GM21367 (cell line): ENCODE measurements around the gene ARHGAP6.

Experiments used
- ATAC-seq: cut with Tn5 transposase; IDR thresholded peaks from one replicate; pipeline ENCODE4 v1.9.1; 2021; ENCODE audit not compliant: unreplicated experiment

Gene ARHGAP6

DNA sequence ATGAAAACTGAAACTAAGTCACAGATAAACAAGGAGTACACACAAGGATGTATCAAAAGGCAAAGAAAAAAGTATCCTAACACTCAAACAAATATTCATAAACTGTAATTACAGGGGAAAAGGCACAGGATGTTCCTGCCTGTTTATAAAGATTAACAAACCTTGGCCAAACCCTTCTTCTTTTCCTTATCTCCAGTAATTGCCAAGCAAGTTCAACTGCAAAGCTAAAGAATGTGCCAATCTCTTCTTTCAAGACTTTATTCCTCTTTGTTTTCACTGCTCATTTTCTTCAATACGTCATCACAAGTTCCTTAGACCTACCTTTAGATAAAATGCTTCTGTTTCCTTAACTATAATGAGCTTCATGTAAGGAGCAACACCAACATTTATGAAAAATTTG is 201.3 kb downstream of the ARHGAP6 start:
- no peak for ATAC-seq

DNA sequence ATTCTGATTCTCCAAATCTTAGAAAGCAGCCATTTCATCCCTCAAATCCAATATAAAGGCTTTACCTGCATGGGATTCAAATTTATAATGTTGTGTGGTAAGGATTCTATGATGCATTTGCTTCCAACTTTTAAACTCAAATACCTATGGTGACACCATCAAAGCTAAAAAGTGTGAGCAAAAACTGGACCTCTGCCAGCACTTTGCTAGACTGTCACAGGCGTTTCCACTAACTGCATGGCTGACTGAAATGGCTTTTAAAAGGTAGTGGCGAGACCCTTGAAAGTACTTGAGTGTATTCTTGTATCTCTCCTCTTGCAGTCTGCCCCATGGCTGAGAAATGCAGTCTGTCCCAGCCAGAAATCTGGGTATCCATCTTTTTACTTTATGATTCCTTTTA is 203.1 kb downstream of the ARHGAP6 start:
- no peak for ATAC-seq

DNA sequence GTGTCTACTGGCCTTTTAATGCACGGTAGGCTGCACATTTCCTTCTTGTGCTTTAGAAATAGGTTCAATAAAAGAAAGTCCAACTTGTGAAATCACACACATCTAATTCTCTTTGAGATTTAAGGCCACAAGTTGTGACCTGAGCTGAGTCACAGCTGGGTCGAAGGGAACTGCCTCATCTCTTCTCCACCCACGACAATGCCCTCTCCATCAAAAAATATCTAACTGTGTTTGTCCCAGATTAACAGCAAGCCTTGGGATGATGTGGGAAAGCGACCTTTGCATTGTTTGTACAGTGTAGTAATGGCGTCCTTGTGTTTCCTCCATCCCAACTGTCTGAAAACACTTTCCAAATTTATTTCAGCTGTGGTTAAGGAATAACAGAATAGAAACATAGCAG is 203.6 kb downstream of the ARHGAP6 start:
- ATAC-seq, result no peak

DNA sequence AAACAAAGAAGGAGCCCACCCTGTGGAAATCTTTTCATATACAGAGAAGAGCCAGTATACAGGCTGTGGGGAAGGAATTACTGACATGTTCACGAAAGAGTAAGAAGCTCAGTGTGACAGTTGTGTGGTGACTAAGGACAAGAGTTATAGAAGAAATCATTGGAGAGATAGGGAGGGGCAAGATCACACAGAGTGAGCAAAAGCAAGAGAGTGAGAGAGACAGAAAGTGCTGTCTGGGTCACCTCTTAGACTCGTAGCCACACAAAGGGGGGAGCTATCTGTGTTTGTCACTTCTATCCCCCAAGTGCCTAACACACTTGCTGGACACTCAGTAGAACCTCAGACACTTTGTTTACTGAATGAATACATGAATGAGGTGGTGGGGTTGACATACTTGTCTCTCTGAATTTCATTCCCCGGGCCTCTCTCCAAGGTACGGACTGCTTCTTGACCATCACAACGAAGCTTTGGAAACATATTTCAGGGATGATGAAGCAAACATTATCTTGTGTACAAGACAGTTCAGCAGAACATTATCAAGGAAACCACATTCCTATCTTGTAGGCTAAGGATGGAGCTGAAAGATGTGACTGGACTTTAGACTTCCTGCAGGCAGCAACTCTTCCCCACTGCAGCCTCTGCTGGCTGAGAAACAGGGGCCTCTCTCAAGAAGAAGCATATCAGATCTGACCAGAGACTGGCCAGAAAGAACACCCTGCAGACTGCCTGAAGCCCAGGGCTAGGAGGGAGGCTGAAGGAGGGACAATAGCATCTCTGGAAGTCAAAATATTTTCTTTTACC is 204.3 kb downstream of the ARHGAP6 start:
- ATAC-seq, result no peak

DNA sequence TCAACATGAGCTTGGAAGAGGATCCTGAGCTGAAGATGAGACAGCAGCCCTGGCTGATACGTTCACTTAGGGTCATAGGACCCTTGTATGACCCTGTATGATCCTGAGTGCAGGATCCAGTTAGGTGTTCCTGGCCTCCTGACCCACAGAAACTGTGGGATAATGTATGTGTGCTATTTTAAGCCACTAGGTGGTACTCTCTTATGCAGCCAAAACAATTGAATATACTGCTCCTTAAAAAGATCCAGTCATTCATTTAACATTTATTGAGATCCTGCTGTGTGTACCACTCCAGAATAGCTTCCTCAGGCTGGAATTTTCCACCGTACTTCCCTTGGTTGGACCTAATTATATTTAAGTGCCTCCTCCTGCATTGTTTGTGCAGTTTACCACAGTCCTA is 205.4 kb downstream of the ARHGAP6 start:
- ATAC-seq, result no peak

DNA sequence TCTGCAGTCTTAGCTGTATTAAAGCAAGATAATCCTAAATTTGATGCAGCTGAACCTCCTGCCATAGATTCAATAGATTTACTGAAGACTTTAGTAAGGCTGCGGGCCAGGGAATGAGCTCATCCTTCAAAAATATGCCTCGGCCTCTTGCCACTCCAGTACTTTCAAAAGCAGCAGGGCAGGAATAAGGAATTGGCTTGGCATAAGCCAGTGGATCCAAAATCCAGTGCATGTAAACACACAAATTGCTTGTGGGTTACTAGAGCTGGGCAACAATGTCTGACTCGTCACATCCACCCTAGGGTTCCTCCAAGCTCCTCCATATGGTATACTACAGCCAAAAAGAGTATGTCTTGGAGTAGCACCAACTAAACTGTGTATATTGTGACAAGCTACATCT is 207.6 kb downstream of the ARHGAP6 start:
- ATAC-seq, result no peak

DNA sequence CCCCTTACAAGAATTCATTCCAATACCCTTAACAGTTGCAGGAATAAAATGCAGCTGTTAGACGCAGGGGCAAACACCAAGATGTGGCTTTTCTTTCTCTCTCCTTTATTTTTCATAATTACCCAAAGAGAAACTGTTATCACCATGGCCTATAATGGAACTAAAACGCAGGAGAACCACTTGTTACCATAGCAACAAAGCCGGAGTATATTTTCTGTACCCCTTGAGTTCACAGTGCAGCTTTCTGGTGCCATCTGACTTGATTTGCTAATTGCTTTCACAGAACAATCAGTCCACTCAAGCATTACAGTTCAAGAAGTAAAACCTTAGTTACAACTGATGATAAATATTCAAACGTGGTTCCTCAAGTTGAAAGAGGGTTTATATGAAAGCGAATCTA is 214.6 kb downstream of the ARHGAP6 start:
- no peak for ATAC-seq

DNA sequence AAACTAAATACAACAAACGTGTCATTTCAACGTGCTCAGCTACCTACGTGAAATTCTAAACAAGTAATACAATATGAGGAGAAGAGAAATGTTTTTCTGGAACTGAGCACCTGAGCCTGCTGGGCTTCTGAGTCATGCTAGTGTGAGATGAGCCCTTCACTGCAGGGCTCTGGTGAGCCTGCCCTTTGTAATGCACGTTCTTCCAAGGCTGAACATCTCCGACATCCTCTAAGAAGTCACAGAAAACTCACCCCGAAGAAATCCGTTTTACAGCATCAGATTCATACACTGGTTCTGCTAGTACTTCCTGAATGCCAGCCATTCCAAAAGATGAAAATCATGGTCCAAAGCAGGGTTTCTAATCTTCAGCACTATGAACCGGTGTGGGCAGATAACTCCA is 215.4 kb downstream of the ARHGAP6 start:
- no peak for ATAC-seq

DNA sequence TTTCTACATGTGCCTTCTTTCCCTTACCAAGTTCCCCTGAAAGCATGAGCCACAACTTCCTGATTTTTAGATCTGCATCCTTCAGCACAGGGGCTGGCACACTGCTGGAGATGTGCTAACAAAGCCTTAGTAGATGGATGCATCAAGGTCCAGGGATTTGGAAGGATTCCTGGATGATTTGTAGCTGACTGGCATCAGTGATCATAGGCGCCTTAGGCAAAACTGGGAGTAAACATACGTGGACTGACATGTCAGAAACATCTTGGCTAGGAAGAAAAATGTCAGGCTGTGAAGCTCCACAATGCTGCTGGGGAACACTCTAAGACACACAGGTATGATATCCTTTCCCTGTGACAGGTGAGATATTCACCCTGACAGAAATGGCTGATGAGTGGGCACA is 216.1 kb downstream of the ARHGAP6 start:
- ATAC-seq, result no peak

DNA sequence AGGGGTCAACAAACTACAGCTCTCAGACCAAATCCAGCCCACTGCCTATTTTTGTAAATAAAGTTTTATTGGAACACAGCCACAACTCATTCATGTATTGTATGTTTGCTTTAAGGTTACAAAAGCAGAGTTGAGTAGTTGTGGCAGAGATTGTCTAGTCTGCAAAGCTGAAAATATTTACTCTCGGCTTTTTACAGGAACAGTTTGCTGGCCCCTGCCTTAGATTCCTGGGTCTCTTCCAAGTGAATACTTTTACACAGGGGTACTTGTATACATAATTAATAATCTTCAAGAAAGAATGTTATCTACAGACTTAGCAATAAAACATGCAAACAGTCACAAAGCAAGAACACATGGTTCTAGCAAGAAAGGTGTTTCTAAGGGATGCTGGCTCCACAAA is 218.3 kb downstream of the ARHGAP6 start:
- no peak for ATAC-seq

DNA sequence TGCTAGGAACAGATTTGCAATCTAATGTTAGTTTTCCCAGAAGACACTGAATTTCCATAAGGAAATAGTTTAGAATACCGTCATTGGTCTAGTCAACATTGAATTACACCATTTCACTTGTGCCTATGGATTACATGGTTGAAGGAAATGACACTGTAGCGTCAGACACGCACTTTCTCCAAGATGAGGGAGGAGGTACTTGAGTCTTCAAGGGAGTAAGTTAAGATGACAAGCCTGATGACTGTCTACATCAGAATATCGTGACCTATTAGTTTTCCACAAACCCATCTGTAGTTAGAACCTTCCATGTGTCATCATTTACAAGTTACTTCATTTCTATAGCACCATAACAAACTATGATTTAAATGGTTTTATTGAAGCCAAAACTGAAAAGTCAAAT is 218.8 kb downstream of the ARHGAP6 start:
- ATAC-seq, result no peak

DNA sequence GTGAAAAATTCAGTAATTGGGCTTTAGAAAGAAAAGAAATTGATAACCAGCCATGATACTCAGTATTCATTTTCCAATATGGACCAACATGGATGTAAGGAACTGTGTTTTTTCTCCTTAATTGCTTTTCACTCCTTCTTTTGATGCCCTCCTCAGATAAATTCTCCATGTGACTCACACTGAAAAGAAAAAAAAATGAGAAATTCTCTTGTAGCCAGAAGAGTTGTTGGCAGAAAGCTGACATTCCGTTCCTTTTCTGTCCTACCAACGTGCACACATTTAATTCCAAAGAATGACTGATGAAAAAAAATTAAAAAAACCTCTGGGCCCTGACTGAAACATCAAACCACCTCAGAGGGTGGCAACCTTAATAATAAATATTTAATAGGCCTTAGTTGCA is 219.4 kb downstream of the ARHGAP6 start:
- no peak for ATAC-seq

DNA sequence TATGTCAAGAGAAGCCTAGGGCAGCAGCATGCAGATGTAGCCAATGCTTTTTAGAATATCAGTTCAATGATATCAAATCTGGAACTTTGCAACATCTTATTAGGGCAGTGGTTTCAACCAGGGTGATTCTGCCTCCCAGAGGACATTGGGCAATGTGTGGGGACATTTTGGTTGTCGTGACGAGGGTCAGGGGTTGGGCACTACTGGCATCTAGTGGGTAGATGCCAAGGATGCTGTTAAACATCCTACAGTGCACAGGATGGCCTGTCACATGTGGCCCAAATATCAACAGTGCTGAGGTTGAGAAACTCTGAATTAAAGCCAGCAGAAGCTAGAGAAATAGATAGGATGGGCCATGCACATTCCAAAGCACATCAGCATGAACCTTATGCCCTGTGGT is 220.2 kb downstream of the ARHGAP6 start:
- no peak for ATAC-seq

DNA sequence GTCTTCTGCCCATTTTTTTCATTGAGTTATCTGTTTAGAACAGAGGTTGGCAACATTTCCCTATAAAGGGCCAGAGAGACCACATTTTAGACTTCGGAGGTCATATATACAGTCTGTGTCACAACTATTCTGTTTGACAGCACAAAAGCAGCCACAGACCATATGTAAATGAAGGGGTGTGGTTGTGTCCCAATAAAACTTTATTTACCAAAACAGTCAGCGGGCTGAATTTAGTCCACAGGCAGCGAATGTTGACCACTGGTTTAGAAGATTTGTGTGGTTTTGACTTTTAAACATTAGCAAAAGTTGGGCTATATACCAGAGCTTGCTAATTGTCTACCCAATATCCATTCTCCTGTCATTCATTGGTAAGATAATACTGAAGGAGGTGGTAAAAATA is 221.7 kb downstream of the ARHGAP6 start:
- ATAC-seq, result no peak

DNA sequence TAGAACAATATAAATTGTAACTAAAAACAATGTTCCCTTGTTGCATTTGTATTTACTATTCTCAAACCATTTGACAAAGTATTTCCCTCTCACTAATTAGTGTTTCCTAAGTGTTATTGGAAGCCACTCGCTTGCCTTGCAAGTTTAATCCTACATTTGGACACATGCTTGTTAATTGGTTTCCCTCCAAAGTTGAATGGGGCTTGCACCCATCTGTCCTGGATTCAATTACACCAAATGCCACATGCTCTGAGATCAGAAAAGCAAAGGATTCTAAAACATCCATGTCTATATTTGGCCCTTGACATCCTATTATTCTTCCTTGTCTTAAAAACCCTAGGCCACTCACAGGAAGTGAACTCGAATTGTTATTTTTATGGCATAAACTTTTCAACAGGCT is 225.9 kb downstream of the ARHGAP6 start:
- no peak for ATAC-seq

DNA sequence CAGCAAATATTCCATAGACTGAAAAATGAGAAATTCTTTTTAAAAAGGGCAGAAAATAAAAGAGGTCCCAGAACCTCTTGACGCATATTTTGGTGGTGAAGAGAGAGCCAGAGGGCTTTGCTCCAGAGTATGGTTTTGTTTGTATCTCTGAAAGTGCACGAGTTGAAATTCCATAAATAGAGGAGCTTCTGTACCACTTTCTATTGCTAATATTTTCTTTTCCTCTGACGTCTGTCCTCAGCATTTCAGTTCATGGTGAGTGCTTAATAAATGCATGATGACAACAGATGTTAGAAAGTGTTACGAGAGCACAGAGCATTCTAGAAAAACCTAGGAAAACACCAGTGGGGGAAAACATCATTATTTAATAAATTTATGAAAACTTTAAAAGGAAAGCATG is 227.0 kb downstream of the ARHGAP6 start:
- ATAC-seq, result no peak

DNA sequence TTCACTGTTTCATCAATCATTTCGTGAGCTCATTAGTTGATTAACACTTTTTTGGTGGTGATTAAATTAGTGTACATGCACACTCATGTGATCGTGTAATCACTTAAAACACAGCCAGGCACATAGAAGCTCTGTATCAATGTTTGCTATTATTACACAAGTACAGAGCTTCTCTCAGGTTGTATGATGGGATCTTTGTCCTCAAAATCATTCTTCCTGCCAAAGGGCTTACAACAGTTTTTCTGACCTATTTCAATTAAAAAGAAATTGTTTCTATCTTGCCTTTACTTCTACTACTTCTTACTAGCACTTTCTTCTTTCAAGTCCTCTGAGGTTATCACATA is 227.4 kb downstream of the ARHGAP6 start:
- no peak for ATAC-seq

DNA sequence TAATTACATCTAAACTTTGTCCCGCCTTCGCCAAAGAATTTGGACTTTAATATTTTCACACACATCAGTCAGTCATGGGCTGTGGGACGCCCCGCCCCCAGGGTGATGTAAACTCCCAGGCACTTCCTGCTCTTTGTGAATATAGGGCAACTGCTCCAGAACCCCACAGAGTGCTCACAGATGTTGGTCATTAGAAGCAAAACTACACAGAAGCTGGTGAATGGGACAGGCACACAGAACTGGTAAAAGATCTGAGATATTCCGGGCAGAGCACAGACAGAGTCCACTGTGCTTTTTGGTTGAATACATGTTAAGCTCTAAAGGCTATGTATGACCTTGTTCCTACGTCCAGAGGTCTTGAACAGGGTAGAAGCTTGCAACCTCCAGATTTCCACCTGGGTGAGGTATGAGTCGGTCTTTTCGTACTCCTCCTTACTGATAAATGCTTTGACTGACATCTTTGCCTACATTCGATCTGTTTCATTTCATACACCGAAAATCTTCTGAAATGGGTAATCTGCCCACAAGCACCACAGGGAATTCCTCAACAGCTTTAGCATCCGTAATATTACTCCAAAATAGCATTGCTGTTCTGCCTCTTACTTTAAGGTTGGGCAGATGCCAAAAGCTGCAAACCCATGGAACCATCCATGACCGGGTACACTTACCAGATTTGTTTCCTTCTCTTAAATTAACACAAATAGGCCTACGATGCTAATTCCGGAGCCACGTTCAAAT is 227.9 kb downstream of the ARHGAP6 start:
- no peak for ATAC-seq

DNA sequence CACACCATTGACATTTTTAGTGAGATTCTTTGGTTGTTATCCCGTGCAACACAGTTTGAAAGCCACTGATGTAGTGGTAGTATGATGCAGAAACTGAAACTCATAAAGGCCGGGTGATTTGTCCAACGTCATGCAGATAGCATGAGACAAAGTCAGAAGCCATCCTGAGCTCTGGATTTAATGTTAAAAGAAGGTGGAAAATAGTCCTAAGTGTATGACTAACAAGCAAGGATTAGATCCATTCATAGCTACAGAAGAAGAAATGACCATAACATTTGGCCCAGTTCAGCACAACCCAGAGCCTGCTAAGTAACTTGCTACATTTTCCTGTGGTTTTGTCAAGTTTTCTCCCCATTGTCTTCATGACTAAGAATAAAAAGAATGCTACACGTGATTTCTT is 230.2 kb downstream of the ARHGAP6 start:
- no peak for ATAC-seq

DNA sequence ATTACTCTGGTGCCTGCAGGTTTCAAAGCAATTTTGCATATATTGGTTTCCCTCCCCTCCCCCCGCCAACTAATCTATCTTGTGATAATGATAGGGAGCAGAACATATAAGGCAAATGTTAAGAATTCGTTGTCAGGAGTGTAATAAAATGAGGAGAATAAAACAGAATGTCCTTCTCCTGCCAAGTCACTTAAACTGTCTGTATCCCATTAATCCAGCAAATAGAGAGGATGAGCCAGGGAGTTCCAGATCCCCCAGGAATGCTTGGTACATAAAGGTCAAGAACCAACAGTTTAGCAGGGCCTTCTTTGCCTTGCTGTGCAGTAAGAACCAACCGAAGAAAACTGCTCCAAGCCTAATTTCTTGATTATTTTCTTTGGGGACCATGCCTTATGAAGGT is 231.1 kb downstream of the ARHGAP6 start:
- ATAC-seq, result no peak

DNA sequence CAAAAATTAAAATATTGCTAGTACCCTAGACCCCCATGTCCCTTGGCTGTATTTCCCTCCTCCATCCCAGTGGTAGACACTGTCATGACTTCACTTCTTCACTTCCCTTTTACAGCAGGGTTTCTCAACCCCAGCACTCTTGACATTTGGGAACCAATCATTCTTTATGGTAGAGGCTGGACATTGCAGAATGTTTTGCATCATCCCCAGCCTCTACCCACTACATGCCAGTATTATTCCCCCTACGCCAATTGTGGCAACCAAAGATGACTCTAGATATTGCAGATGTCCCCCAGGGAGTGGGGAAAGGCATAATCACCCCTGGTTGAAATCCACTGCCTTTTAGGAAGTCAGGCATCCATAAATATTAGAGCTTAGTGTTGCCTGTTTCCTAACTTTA is 233.9 kb downstream of the ARHGAP6 start:
- ATAC-seq, result no peak

DNA sequence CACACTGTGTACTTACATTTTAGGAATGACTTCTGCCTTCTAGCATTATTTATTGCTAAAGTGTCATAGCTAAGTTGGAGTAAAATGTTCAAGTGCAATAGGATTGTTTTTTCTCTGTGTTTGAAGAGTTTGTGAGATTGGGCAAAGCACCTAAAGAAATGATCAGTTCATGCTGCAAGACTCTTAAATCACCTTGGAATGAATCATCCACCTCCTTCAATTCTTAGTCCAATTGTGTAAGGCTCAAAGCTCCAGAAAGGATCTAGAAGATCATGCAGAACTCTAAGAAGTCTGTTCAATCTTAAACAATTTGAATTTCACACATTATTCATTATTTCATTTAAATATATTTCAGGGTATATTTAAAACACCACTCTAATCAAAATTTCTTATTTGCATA is 235.4 kb downstream of the ARHGAP6 start:
- no peak for ATAC-seq
